GM12892 (cell line): ENCODE results near the gene ZNF521.

ENCODE experiments used
- POLR2A ChIP-seq: IDR thresholded peaks from 2 replicates; pipeline ENCODE4 v1.6.1; 2011; ENCODE audit warnings: low read depth, low read length, control low read depth
- POLR2AphosphoS5 ChIP-seq: IDR thresholded peaks from 2 replicates; pipeline ENCODE4 v1.6.1; 2011; ENCODE audit warnings: low read depth, low read length, control low read depth
- TAF1 ChIP-seq: IDR thresholded peaks from 2 replicates; pipeline ENCODE4 v1.6.1; 2011; ENCODE audit warnings: low read depth, mild to moderate bottlenecking, control low read depth, low read length, borderline replicate concordance

- no peak for TF ChIP-seq POLR2A
- no peak for TF ChIP-seq POLR2AphosphoS5
- no peak for TF ChIP-seq TAF1
These were observed 1.3 kb downstream of the ZNF521 start for GRCh38 chr18:25350489-25351251.
